ENCODE measurements around the gene ADAMTS7. TPM values are rescaled to one million over a fixed set of nuclear protein-coding genes. Genes with fewer than 3 reads are reported as not detected.
"Not testable (repeated sequence)": the region's sequence is repeated elsewhere in the genome, so short reads cannot be mapped to it uniquely, and the experiment has no call there.

ADAMTS7 gene
- total RNA-seq, 2 donors from 2014 or later: 0.19 to 0.20 TPM

- Mint-ChIP-seq H3K36me3 (no peaks in the 10 kb centered on the region), H3K4me1 (ENCODE audit: low read depth in 2 of 2) (peaks cover 10 to 14% of the 10 kb centered on the region in 2 donors), H3K9me3 (no peaks in the 10 kb centered on the region), H3K27me3 (peaks cover 18 to 22% of the 10 kb centered on the region in 2 donors), H3K27ac (no peak overlapping the region), H3K4me3 (no peak overlapping the region)
- ATAC-seq (no peak), DNase-seq (ENCODE audit: low spot score) (no peak)
Observed at GRCh38 chr15:78808550-78808949, 2.7 kb downstream of the ADAMTS7 start.

GRCh38 chr15:78807359-78807758 lies 3.9 kb downstream of the ADAMTS7 start:
- Mint-ChIP-seq H3K36me3 (no peaks in the 10 kb centered on the region), H3K9me3 (no peaks in the 10 kb centered on the region), H3K4me1 (ENCODE audit: low read depth in 2 of 2) (peaks cover 4 to 8% of the 10 kb centered on the region in 2 donors), H3K4me3 (no peak overlapping the region), H3K27me3 (peaks cover 10 to 16% of the 10 kb centered on the region in 2 donors), H3K27ac (no peak overlapping the region)
- no peak for DNase-seq (ENCODE audit: low spot score)
- ATAC-seq: no peak

- Mint-ChIP-seq H3K36me3 (no peaks in the 10 kb centered on the region), H3K4me3 (no peak overlapping the region), H3K27me3 (no peaks in the 10 kb centered on the region), H3K4me1 (ENCODE audit: low read depth in 2 of 2) (no peaks in the 10 kb centered on the region), H3K9me3 (no peaks in the 10 kb centered on the region), H3K27ac (no peak overlapping the region)
- DNase-seq (ENCODE audit: low spot score) (no peak), ATAC-seq (no peak)
Observed at GRCh38 chr15:78804391-78804792, 6.9 kb downstream of the ADAMTS7 start.

- no peak for ATAC-seq
- Mint-ChIP-seq H3K27ac (no peak overlapping the region), H3K4me1 (ENCODE audit: low read depth in 2 of 2) (no peaks in the 10 kb centered on the region), H3K27me3 (no peaks in the 10 kb centered on the region), H3K36me3 (no peaks in the 10 kb centered on the region), H3K9me3 (no peaks in the 10 kb centered on the region), H3K4me3 (no peak overlapping the region)
- no peak for DNase-seq (ENCODE audit: low spot score)
Observed at GRCh38 chr15:78800806-78801205, 10.5 kb downstream of the ADAMTS7 start.

GRCh38 chr15:78800189-78800588 lies 11.1 kb downstream of the ADAMTS7 start:
- Mint-ChIP-seq H3K9me3 (no peaks in the 10 kb centered on the region), H3K27ac (no peak overlapping the region), H3K36me3 (no peaks in the 10 kb centered on the region), H3K4me3 (no peak overlapping the region), H3K27me3 (no peaks in the 10 kb centered on the region), H3K4me1 (ENCODE audit: low read depth in 2 of 2) (no peaks in the 10 kb centered on the region)
- ATAC-seq (no peak), DNase-seq (ENCODE audit: low spot score) (no peak)

GRCh38 chr15:78799102-78799501 lies 12.2 kb downstream of the ADAMTS7 start:
- H3K4me3 Mint-ChIP-seq; DNase-seq (ENCODE audit: low spot score); H3K27me3 Mint-ChIP-seq; H3K36me3 Mint-ChIP-seq; H3K9me3 Mint-ChIP-seq; H3K27ac Mint-ChIP-seq; ATAC-seq; H3K4me1 Mint-ChIP-seq (ENCODE audit: low read depth in 2 of 2): not testable (repeated sequence)

- H3K27ac Mint-ChIP-seq, H3K9me3 Mint-ChIP-seq, H3K36me3 Mint-ChIP-seq: not testable (repeated sequence)
Observed at GRCh38 chr15:78798355-78798754, 12.9 kb downstream of the ADAMTS7 start.

GRCh38 chr15:78797951-78798350 lies 13.3 kb downstream of the ADAMTS7 start:
- Mint-ChIP-seq H3K27ac (no peak overlapping the region), H3K9me3 (no peaks in the 10 kb centered on the region), H3K27me3 (no peaks in the 10 kb centered on the region), H3K4me3 (no peak overlapping the region), H3K36me3 (no peaks in the 10 kb centered on the region), H3K4me1 (ENCODE audit: low read depth in 2 of 2) (no peaks in the 10 kb centered on the region)
- no peak for DNase-seq (ENCODE audit: low spot score)
- no peak for ATAC-seq

More at GRCh38 chr15:78798355-78798754, 12.9 kb downstream of the ADAMTS7 start:
- not testable (repeated sequence) for DNase-seq (ENCODE audit: low spot score); H3K4me1 Mint-ChIP-seq (ENCODE audit: low read depth in 2 of 2); H3K4me3 Mint-ChIP-seq; H3K27me3 Mint-ChIP-seq; ATAC-seq

GRCh38 chr15:78796510-78796909 lies 14.8 kb downstream of the ADAMTS7 start:
- H3K36me3 Mint-ChIP-seq: no peaks in the 10 kb centered on the region

GRCh38 chr15:78795043-78795442 lies 16.2 kb downstream of the ADAMTS7 start:
- H3K27ac Mint-ChIP-seq: no peak overlapping the region
- H3K4me3 Mint-ChIP-seq: no peak overlapping the region
- no peaks in the 10 kb centered on the region for H3K27me3 Mint-ChIP-seq
- H3K36me3 Mint-ChIP-seq: no peaks in the 10 kb centered on the region
- DNase-seq (ENCODE audit: low spot score): no peak
- ATAC-seq: no peak
- no peaks in the 10 kb centered on the region for H3K9me3 Mint-ChIP-seq
- no peaks in the 10 kb centered on the region for H3K4me1 Mint-ChIP-seq (ENCODE audit: low read depth in 2 of 2)

More at GRCh38 chr15:78796510-78796909, 14.8 kb downstream of the ADAMTS7 start:
- H3K4me1 Mint-ChIP-seq (ENCODE audit: low read depth in 2 of 2): no peaks in the 10 kb centered on the region
- no peak overlapping the region for H3K4me3 Mint-ChIP-seq
- H3K27ac Mint-ChIP-seq: no peak overlapping the region
- no peak for ATAC-seq
- H3K27me3 Mint-ChIP-seq: no peaks in the 10 kb centered on the region
- H3K9me3 Mint-ChIP-seq: no peaks in the 10 kb centered on the region
- no peak for DNase-seq (ENCODE audit: low spot score)

GRCh38 chr15:78794446-78794845 lies 16.8 kb downstream of the ADAMTS7 start:
- not testable (repeated sequence) for H3K27ac Mint-ChIP-seq, H3K27me3 Mint-ChIP-seq

GRCh38 chr15:78791357-78791756 lies 19.9 kb downstream of the ADAMTS7 start:
- Mint-ChIP-seq H3K27me3 (no peaks in the 10 kb centered on the region), H3K9me3 (no peaks in the 10 kb centered on the region), H3K4me3 (no peak overlapping the region), H3K4me1 (ENCODE audit: low read depth in 2 of 2) (no peaks in the 10 kb centered on the region), H3K27ac (no peak overlapping the region), H3K36me3 (no peaks in the 10 kb centered on the region)
- DNase-seq (ENCODE audit: low spot score): no peak
- ATAC-seq: no peak

More at GRCh38 chr15:78794446-78794845, 16.8 kb downstream of the ADAMTS7 start:
- not testable (repeated sequence) for H3K36me3 Mint-ChIP-seq; DNase-seq (ENCODE audit: low spot score); ATAC-seq; H3K9me3 Mint-ChIP-seq; H3K4me3 Mint-ChIP-seq; H3K4me1 Mint-ChIP-seq (ENCODE audit: low read depth in 2 of 2)

- H3K4me1 Mint-ChIP-seq (ENCODE audit: low read depth in 2 of 2): no peaks in the 10 kb centered on the region
- ATAC-seq: peak in 1 of 2 donors; percentile 68
- H3K4me3 Mint-ChIP-seq: no peak overlapping the region
- no peaks in the 10 kb centered on the region for H3K36me3 Mint-ChIP-seq
- H3K27me3 Mint-ChIP-seq: peaks cover 0 to 7% of the 10 kb centered on the region in 2 donors
- no peak overlapping the region for H3K27ac Mint-ChIP-seq
- no peaks in the 10 kb centered on the region for H3K9me3 Mint-ChIP-seq
- no peak for DNase-seq (ENCODE audit: low spot score)
Observed at GRCh38 chr15:78790027-78790426, 21.2 kb downstream of the ADAMTS7 start.

- H3K27me3 Mint-ChIP-seq: peaks cover 3 to 11% of the 10 kb centered on the region in 2 donors
- H3K9me3 Mint-ChIP-seq: no peaks in the 10 kb centered on the region
- H3K27ac Mint-ChIP-seq: no peak overlapping the region
- DNase-seq (ENCODE audit: low spot score): no peak
- peak in 1 of 2 donors; percentile 11 for ATAC-seq
- no peak overlapping the region for H3K4me3 Mint-ChIP-seq
- H3K36me3 Mint-ChIP-seq: peaks cover 4% of the 10 kb centered on the region
- H3K4me1 Mint-ChIP-seq (ENCODE audit: low read depth in 2 of 2): no peaks in the 10 kb centered on the region
Observed at GRCh38 chr15:78789615-78790014, 21.6 kb downstream of the ADAMTS7 start.

GRCh38 chr15:78788016-78788660 lies 23.1 kb downstream of the ADAMTS7 start:
- DNase-seq (ENCODE audit: low spot score) (no peak), ATAC-seq (no peak)
- H3K27me3 Mint-ChIP-seq: peaks cover 3 to 17% of the 10 kb centered on the region in 2 donors
- H3K36me3 Mint-ChIP-seq: peaks cover 6% of the 10 kb centered on the region
- no peak overlapping the region for H3K27ac Mint-ChIP-seq
- H3K9me3 Mint-ChIP-seq: no peaks in the 10 kb centered on the region
- no peak overlapping the region for H3K4me3 Mint-ChIP-seq
- H3K4me1 Mint-ChIP-seq (ENCODE audit: low read depth in 2 of 2): no peaks in the 10 kb centered on the region

Data from natural killer cell treated with Interleukin-12 subunit alpha and Interleukin-12 subunit beta and Interleukin-15 and Interleukin-18, amount 100 ng/mL, for 72 hours (primary cell).